ENCODE data around the gene SIGLEC5.

Gene SIGLEC5

GRCh38 chr19:51639916-51640315 lies 9.7 kb upstream of the SIGLEC5 start:
- Histone ChIP-seq H3K27ac (ENCODE audit: low read depth, low read length) (no peak overlapping the region), H3F3A (ENCODE audit: insufficient read depth) (no peaks in the 10 kb centered on the region), H3K36me3 (ENCODE audit: low read length) (no peaks in the 10 kb centered on the region), H3K4me3 (ENCODE audit: insufficient read depth, low read length, poor library complexity, severe bottlenecking) (no peak overlapping the region), H3K79me2 (ENCODE audit: insufficient read depth, low read length) (no peaks in the 10 kb centered on the region), H3K4me2 (ENCODE audit: low read depth, low read length, poor library complexity, severe bottlenecking) (no peak overlapping the region), H3K27me3 (ENCODE audit: low read length) (no peaks in the 10 kb centered on the region), H3K9ac (ENCODE audit: low read length) (no peak overlapping the region), H3K9me2 (replicated peaks; ENCODE audit: insufficient read depth, low read length) (no peaks in the 10 kb centered on the region), H4K20me1 (ENCODE audit: low read depth, low read length) (no peaks in the 10 kb centered on the region), H3K9me3 (ENCODE audit: insufficient read depth, low read length) (0 out of 2 replicates have a peak, but pooled peaks cover 6% of the 10 kb centered on the region), H2AFZ (ENCODE audit: low read depth, low read length, severe bottlenecking) (no peak overlapping the region)
- TF ChIP-seq CTCF (IDR thresholded peaks at IDR 0.05; ENCODE audit: insufficient read depth, low read length, poor library complexity, severe bottlenecking) (no peak), EZH2phosphoT487 (conservative IDR thresholded peaks at IDR 0.05; ENCODE audit: low read length) (no peak)

GRCh38 chr19:51637362-51637978 lies 7.3 kb upstream of the SIGLEC5 start:
- no peak for TF ChIP-seq EZH2phosphoT487 (conservative IDR thresholded peaks at IDR 0.05; ENCODE audit: low read length)
- TF ChIP-seq CTCF (IDR thresholded peaks at IDR 0.05; ENCODE audit: insufficient read depth, low read length, poor library complexity, severe bottlenecking) = peak; percentile 25
- Histone ChIP-seq H3K36me3 (ENCODE audit: low read length) (no peaks in the 10 kb centered on the region), H3K27ac (ENCODE audit: low read depth, low read length) (no peak overlapping the region), H3K9ac (ENCODE audit: low read length) (no peak overlapping the region), H2AFZ (ENCODE audit: low read depth, low read length, severe bottlenecking) (no peak overlapping the region), H3K9me3 (ENCODE audit: insufficient read depth, low read length) (0 out of 2 replicates have a peak, but pooled peaks cover 6% of the 10 kb centered on the region), H3F3A (ENCODE audit: insufficient read depth) (no peaks in the 10 kb centered on the region), H3K27me3 (ENCODE audit: low read length) (no peaks in the 10 kb centered on the region), H3K4me2 (ENCODE audit: low read depth, low read length, poor library complexity, severe bottlenecking) (no peak overlapping the region), H3K4me3 (ENCODE audit: insufficient read depth, low read length, poor library complexity, severe bottlenecking) (no peak overlapping the region), H4K20me1 (ENCODE audit: low read depth, low read length) (no peaks in the 10 kb centered on the region), H3K9me2 (replicated peaks; ENCODE audit: insufficient read depth, low read length) (no peaks in the 10 kb centered on the region), H3K79me2 (ENCODE audit: insufficient read depth, low read length) (no peaks in the 10 kb centered on the region)

GRCh38 chr19:51632126-51632525 lies 1.9 kb upstream of the SIGLEC5 start:
- H3K9ac ChIP-seq (ENCODE audit: low read length) = no peak overlapping the region
- H3K4me3 ChIP-seq (ENCODE audit: insufficient read depth, low read length, poor library complexity, severe bottlenecking) = no peak overlapping the region
- TF ChIP-seq EZH2phosphoT487 (conservative IDR thresholded peaks at IDR 0.05; ENCODE audit: low read length) = no peak
- TF ChIP-seq CTCF (IDR thresholded peaks at IDR 0.05; ENCODE audit: insufficient read depth, low read length, poor library complexity, severe bottlenecking) = no peak
- 0 out of 2 replicates have a peak, but pooled peaks cover 5% of the 10 kb centered on the region for H3K9me3 ChIP-seq (ENCODE audit: insufficient read depth, low read length)
- no peak overlapping the region for H3K4me2 ChIP-seq (ENCODE audit: low read depth, low read length, poor library complexity, severe bottlenecking)
- H3K27me3 ChIP-seq (ENCODE audit: low read length) = no peaks in the 10 kb centered on the region
- H4K20me1 ChIP-seq (ENCODE audit: low read depth, low read length) = no peaks in the 10 kb centered on the region
- H3K27ac ChIP-seq (ENCODE audit: low read depth, low read length) = no peak overlapping the region
- H3K79me2 ChIP-seq (ENCODE audit: insufficient read depth, low read length) = no peaks in the 10 kb centered on the region
- no peaks in the 10 kb centered on the region for H3K9me2 ChIP-seq (replicated peaks; ENCODE audit: insufficient read depth, low read length)
- H2AFZ ChIP-seq (ENCODE audit: low read depth, low read length, severe bottlenecking) = no peak overlapping the region
- no peaks in the 10 kb centered on the region for H3F3A ChIP-seq (ENCODE audit: insufficient read depth)
- no peaks in the 10 kb centered on the region for H3K36me3 ChIP-seq (ENCODE audit: low read length)
